Measurements from ENCODE around the gene RETREG3. TPM values are rescaled to one million over a fixed set of nuclear protein-coding genes. Genes with fewer than 3 reads are reported as not detected.

Gene RETREG3
- total and polyA plus RNA-seq, 9 of the 15 experiments (the other 6 are each of a cell fraction or from before 2014, with no cell fraction given), result 4.1 to 39.0 (median 16.9) TPM

GRCh38 chr17:42577532-42578281, 31.5 kb downstream of the RETREG3 start, which contains the start of gene PSMC3IP (continued):
- TF ChIP-seq, protein P1, sequence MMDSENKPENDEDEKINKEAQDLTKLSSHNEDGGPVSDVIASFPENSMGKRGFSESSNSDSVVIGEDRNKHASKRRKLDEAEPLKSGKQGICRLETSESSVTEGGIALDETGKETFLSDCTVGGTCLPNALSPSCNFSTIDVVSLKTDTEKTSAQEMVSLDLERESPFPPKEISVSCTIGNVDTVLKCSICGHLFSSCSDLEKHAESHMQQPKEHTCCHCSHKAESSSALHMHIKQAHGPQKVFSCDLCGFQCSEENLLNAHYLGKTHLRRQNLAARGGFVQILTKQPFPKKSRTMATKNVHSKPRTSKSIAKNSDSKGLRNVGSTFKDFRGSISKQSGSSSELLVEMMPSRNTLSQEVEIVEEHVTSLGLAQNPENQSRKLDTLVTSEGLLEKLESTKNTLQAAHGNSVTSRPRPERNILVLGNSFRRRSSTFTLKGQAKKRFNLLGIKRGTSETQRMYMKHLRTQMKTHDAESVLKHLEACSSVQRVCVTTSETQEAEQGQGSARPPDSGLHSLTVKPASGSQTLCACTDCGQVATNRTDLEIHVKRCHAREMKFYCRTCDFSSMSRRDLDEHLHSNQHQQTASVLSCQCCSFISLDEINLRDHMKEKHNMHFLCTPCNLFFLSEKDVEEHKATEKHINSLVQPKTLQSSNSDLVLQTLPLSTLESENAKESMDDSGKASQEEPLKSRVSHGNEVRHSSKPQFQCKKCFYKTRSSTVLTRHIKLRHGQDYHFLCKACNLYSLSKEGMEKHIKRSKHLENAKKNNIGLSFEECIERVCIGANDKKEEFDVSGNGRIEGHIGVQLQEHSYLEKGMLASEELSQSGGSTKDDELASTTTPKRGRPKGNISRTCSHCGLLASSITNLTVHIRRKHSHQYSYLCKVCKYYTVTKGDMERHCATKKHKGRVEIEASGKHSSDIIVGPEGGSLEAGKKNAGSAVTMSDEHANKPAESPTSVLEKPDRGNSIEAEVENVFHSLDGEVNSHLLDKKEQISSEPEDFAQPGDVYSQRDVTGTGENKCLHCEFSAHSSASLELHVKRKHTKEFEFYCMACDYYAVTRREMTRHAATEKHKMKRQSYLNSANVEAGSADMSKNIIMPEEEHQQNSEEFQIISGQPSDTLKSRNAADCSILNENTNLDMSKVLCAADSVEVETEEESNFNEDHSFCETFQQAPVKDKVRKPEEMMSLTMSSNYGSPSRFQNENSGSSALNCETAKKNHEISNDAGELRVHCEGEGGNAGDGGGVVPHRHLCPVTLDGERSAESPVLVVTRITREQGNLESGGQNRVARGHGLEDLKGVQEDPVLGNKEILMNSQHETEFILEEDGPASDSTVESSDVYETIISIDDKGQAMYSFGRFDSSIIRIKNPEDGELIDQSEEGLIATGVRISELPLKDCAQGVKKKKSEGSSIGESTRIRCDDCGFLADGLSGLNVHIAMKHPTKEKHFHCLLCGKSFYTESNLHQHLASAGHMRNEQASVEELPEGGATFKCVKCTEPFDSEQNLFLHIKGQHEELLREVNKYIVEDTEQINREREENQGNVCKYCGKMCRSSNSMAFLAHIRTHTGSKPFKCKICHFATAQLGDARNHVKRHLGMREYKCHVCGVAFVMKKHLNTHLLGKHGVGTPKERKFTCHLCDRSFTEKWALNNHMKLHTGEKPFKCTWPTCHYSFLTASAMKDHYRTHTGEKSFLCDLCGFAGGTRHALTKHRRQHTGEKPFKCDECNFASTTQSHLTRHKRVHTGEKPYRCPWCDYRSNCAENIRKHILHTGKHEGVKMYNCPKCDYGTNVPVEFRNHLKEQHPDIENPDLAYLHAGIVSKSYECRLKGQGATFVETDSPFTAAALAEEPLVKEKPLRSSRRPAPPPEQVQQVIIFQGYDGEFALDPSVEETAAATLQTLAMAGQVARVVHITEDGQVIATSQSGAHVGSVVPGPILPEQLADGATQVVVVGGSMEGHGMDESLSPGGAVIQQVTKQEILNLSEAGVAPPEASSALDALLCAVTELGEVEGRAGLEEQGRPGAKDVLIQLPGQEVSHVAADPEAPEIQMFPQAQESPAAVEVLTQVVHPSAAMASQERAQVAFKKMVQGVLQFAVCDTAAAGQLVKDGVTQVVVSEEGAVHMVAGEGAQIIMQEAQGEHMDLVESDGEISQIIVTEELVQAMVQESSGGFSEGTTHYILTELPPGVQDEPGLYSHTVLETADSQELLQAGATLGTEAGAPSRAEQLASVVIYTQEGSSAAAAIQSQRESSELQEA (IDR thresholded peaks at IDR 0.05; ENCODE audit: low read depth), result peak; percentile 88
- peak; percentile 82 for TF ChIP-seq ESRRA (IDR thresholded peaks at IDR 0.05; ENCODE audit: borderline replicate concordance, low read depth)
- no peak for TF ChIP-seq TSHZ1 (CRISPR knock-in tag; IDR thresholded peaks at IDR 0.05)
- TF ChIP-seq ZNF778 (CRISPR knock-in tag; IDR thresholded peaks at IDR 0.05), result no peak
- 0 out of 2 replicates have a peak, but pooled peaks have one; percentile 5 for TF ChIP-seq RAD51 (IDR thresholded peaks at IDR 0.05; ENCODE audit: borderline replicate concordance, low read depth)
- TF ChIP-seq HDAC6 (IDR thresholded peaks at IDR 0.05; ENCODE audit: low read depth, low read length), result no peak
- TF ChIP-seq PPARD (CRISPR knock-in tag; IDR thresholded peaks at IDR 0.05), result no peak
- TF ChIP-seq ZNF12 (CRISPR knock-in tag; IDR thresholded peaks at IDR 0.05), result no peak; the same call in 1 of the 2 replicates
- no peak; the same call in none of the 2 replicates for TF ChIP-seq THRAP3 (IDR thresholded peaks at IDR 0.05; ENCODE audit: borderline replicate concordance)
- 0 out of 2 replicates have a peak, but pooled peaks have one; percentile 15 for TF ChIP-seq FOSL1 (tag; conservative IDR thresholded peaks at IDR 0.05)
- TF ChIP-seq ZNF197 (CRISPR knock-in tag; IDR thresholded peaks at IDR 0.05; ENCODE audit: low read depth), result no peak
- TF ChIP-seq ZFX (CRISPR knock-in tag; IDR thresholded peaks at IDR 0.05), result peak; percentile 80
- no peak for TF ChIP-seq KDM5B (IDR thresholded peaks at IDR 0.05; ENCODE audit: insufficient replicate concordance, low read depth, low read length)
- TF ChIP-seq SNIP1 (IDR thresholded peaks at IDR 0.05; ENCODE audit: low read depth), result no peak
- TF ChIP-seq ZNF224 (CRISPR knock-in tag; IDR thresholded peaks at IDR 0.05), result no peak
- TF ChIP-seq ZSCAN32 (CRISPR knock-in tag; IDR thresholded peaks at IDR 0.05), result no peak
